Measurements from ENCODE around the gene ZMYND10. TPM values are rescaled to one million over a fixed set of nuclear protein-coding genes. Genes with fewer than 3 reads are reported as not detected.
A peak's percentile ranks its signal among the peaks of the same experiment; 100 is the strongest.

ZMYND10 gene
- polyA plus RNA-seq, 1 of the 3 experiments (the other 2 are of a cell fraction), result 0.95 TPM

GRCh38 chr3:50350527-50351322, 5.2 kb upstream of the ZMYND10 start, which contains the start of the genes CYB561D2 and NPRL2 (continued):
- no peak for TF ChIP-seq CTCF (IDR thresholded peaks at IDR 0.05)
- peak; percentile 86 for TF ChIP-seq GABPA (IDR thresholded peaks at IDR 0.05; ENCODE audit: low read depth)
- no peak for TF ChIP-seq USF2 (IDR thresholded peaks at IDR 0.05; ENCODE audit: borderline replicate concordance, low read depth, low read length)
- TF ChIP-seq FOXM1 (IDR thresholded peaks at IDR 0.05; ENCODE audit: low read depth), result no peak
- no peak for TF ChIP-seq GATA2 (CRISPR knock-in tag; IDR thresholded peaks at IDR 0.05)
- TF ChIP-seq MXI1 (IDR thresholded peaks at IDR 0.05; ENCODE audit: low read depth, low read length), result peak; percentile 78
- no peak for TF ChIP-seq RAD21 (IDR thresholded peaks at IDR 0.05; ENCODE audit: low read length)
- no peak; the same call in 1 of the 2 replicates for TF ChIP-seq YY1 (IDR thresholded peaks at IDR 0.05; ENCODE audit: low read depth)
- TF ChIP-seq JUND (IDR thresholded peaks at IDR 0.05), result no peak
- no peak for TF ChIP-seq EZH2phosphoT487 (IDR thresholded peaks at IDR 0.05; ENCODE audit: borderline replicate concordance, low read depth)
- TF ChIP-seq POLR2AphosphoS5 (IDR thresholded peaks at IDR 0.05; ENCODE audit: low read depth, low read length), result peak; percentile 72

- no peak for TF ChIP-seq SMC3 (IDR thresholded peaks at IDR 0.05; ENCODE audit: low read depth, low read length)
- TF ChIP-seq ZBTB33 (IDR thresholded peaks at IDR 0.05; ENCODE audit: borderline replicate concordance, low read depth), result no peak
- no peak for TF ChIP-seq USF2 (IDR thresholded peaks at IDR 0.05; ENCODE audit: borderline replicate concordance, low read depth, low read length)
- TF ChIP-seq CHD2 (IDR thresholded peaks at IDR 0.05; ENCODE audit: low read length, partially characterized antibody), result no peak
- no peak for TF ChIP-seq RAD21 (IDR thresholded peaks at IDR 0.05; ENCODE audit: low read length)
- no peak for TF ChIP-seq MXI1 (IDR thresholded peaks at IDR 0.05; ENCODE audit: low read depth, low read length)
- no peak for TF ChIP-seq RFX5 (IDR thresholded peaks at IDR 0.05; ENCODE audit: low read length)
- no peak for TF ChIP-seq TEAD4 (IDR thresholded peaks at IDR 0.05; ENCODE audit: borderline replicate concordance, insufficient read depth)
- TF ChIP-seq FOSL2 (IDR thresholded peaks at IDR 0.05; ENCODE audit: borderline replicate concordance, low read depth), result no peak
- TF ChIP-seq ELF1 (IDR thresholded peaks at IDR 0.05), result no peak
- no peak for TF ChIP-seq GATA2 (CRISPR knock-in tag; IDR thresholded peaks at IDR 0.05)
- TF ChIP-seq GABPA (IDR thresholded peaks at IDR 0.05; ENCODE audit: low read depth), result no peak
- Histone ChIP-seq H3K79me2 (ENCODE audit: insufficient read depth) (peaks cover 56% of the 10 kb centered on the region), H3F3A (replicated peaks; ENCODE audit: insufficient read depth) (peaks cover 11% of the 10 kb centered on the region), H3K4me2 (peak overlapping the region; percentile 98), H3K9me2 (no peaks in the 10 kb centered on the region), H3K9me3 (no peaks in the 10 kb centered on the region), H4K20me1 (ENCODE audit: insufficient read depth) (peaks cover 24% of the 10 kb centered on the region), H3K27ac (ENCODE audit: low read depth in 2 of 2, low read length in 1 of 2) (peak overlapping the region; percentile 83 to 98; a peak in 3 of 4 replicates), H3K4me3 (ENCODE audit: low read depth in 2 of 2, low read length in 1 of 2) (peak overlapping the region; percentile 76 to 94), H3K36me3 (replicated peaks in 1 of 2; ENCODE audit: control insufficient read depth in 1 of 2, insufficient read depth in 2 of 2, low read length in 1 of 2) (peaks cover 6 to 39% of the 10 kb centered on the region in 2 experiments), H3K27me3 (ENCODE audit: insufficient read depth) (no peaks in the 10 kb centered on the region), H3K9ac (peak overlapping the region; percentile 74), H3K4me1 (ENCODE audit: control insufficient read depth in 1 of 2, insufficient read depth in 2 of 2, low read depth in 1 of 2, low read length in 1 of 2) (peaks cover 11 to 53% of the 10 kb centered on the region in 2 experiments; a peak in 1 of 4 replicates), H2AFZ (ENCODE audit: low read depth) (peak overlapping the region; percentile 82)
- ChIA-PET POLR2A (interaction anchor here (0.9 to 3.6 kb wide), 19 partner anchors 9 to 262 kb away, joined by 3 to 31 read pairs (median 7); partner anchors contain the start of genes CISH, HEMK1, TMEM115 and TUSC2), CTCF (interaction anchor here (1.1 to 6.0 kb wide), 10 partner anchors 9 to 265 kb away, joined by 3 to 45 read pairs (median 28); partner anchors contain the start of gene RASSF1)
- DNase-seq, result no peak
- 19% methylated on average over 7 of the region's 7 CpGs for WGBS (ENCODE audit: low lambda C conversion rate)
Measured at GRCh38 chr3:50350213-50350526, 4.6 kb upstream of the ZMYND10 start.

All from SK-N-SH (cell line).